SU-DHL-6 (cell line): ENCODE results near the gene MAML3.

Experiments used
- H2AFZ ChIP-seq: fragments of 200-600 bp; sonication (generic); 2 replicates; pipeline ENCODE4 v1.6.1; 2014; ENCODE audit warnings: low read depth, mild to moderate bottlenecking, moderate library complexity, mixed read lengths, antibody characterized with exemption, low read length; ENCODE audit not compliant: severe bottlenecking
- H3F3A ChIP-seq: fragments of 200-600 bp; shearing (Covaris generic); 2 replicates; pipeline ENCODE4 v1.6.0; 2016; ENCODE audit warnings: antibody characterized with exemption, mild to moderate bottlenecking; ENCODE audit not compliant: insufficient read depth
- H3K27ac ChIP-seq: fragments of 200-600 bp; sonication (generic); 2 replicates; pipeline ENCODE4 v1.5.1; 2016; ENCODE audit warnings: low read depth, mild to moderate bottlenecking, low read length, moderate library complexity, mixed read lengths
- H3K27me3 ChIP-seq: fragments of 200-600 bp; sonication (generic), shearing (Covaris generic); 2 replicates; pipeline ENCODE4 v1.6.0; 2014; ENCODE audit warnings: mild to moderate bottlenecking, low read length
- H3K36me3 ChIP-seq: fragments of 200-600 bp; sonication (generic); 2 replicates; pipeline ENCODE4 v1.6.1; 2014; ENCODE audit warnings: mild to moderate bottlenecking, low read length, mixed read lengths
- H3K4me2 ChIP-seq: fragments of 300-600, 200-600 bp; shearing (Covaris generic), sonication (generic); 2 replicates; pipeline ENCODE4 v1.6.0; 2014; ENCODE audit warnings: low read length, low read depth, mild to moderate bottlenecking; ENCODE audit not compliant: poor library complexity, severe bottlenecking
- H3K4me3 ChIP-seq: fragments of 200-600 bp; sonication (generic); 2 replicates; pipeline ENCODE4 v1.5.1; 2014; ENCODE audit warnings: antibody characterized with exemption, low read length, mild to moderate bottlenecking, mixed read lengths; ENCODE audit not compliant: insufficient read depth, poor library complexity, severe bottlenecking
- H3K79me2 ChIP-seq: fragments of 200-600 bp; sonication (generic); 2 replicates; pipeline ENCODE4 v1.6.1; 2014; ENCODE audit warnings: mild to moderate bottlenecking, low read length, moderate library complexity; ENCODE audit not compliant: insufficient read depth
- H3K9ac ChIP-seq: fragments of 200-600 bp; sonication (generic); 2 replicates; pipeline ENCODE4 v1.7.0; 2014; ENCODE audit warnings: mild to moderate bottlenecking, low read length
- H3K9me2 ChIP-seq: fragments of 200-600 bp; sonication (generic); replicated peaks from 2 replicates; pipeline ENCODE4 v1.6.1; 2014; ENCODE audit warnings: low read length; ENCODE audit not compliant: insufficient read depth
- H3K9me3 ChIP-seq: fragments of 200-600 bp; sonication (generic); 2 replicates; pipeline ENCODE4 v1.6.1; 2014; ENCODE audit warnings: low read length, mixed read lengths; ENCODE audit not compliant: insufficient read depth
- H4K20me1 ChIP-seq: fragments of 200-600 bp; sonication (generic); 2 replicates; pipeline ENCODE4 v1.6.1; 2014; ENCODE audit warnings: low read depth, mild to moderate bottlenecking, antibody characterized with exemption, low read length, moderate library complexity, mixed read lengths
- EZH2phosphoT487 ChIP-seq: fragments of 200-600 bp; sonication (generic), shearing (Covaris generic); conservative IDR thresholded peaks from 2 replicates; pipeline ENCODE4 v1.6.1; 2018; ENCODE audit warnings: mild to moderate bottlenecking, antibody characterized with exemption, low read length, moderate library complexity, mixed read lengths
- TF ChIP-seq, protein P1 (sequence below): fragments of 200-600 bp; sonication (generic); IDR thresholded peaks from one replicate; pipeline ENCODE4 v1.5.1; 2017; ENCODE audit warnings: antibody characterized with exemption, mild to moderate bottlenecking, low read length, moderate library complexity; ENCODE audit not compliant: insufficient read depth, poor library complexity, severe bottlenecking

MAML3 gene

DNA sequence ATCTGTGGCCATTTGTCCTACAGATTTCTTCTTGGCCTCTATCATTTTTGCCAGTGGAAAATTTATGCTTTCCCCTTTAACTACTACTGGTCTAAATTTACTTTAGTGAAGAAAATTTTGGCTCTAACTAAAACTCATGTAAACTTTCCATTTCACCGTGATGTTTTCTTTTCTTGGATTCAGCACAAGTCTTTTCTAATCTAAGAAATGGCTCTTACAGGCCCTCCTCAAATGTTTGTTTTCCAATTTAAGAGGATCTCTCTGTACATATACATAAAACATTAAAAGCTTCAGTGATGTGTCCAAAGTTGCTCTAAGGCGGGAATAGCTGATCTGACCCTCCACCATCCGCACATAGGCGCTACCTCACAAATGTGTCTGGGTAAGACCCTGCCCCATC is 68.1 kb downstream of the MAML3 start:
- Histone ChIP-seq H2AFZ (no peak overlapping the region), H3K36me3 (no peaks in the 10 kb centered on the region), H3F3A (no peaks in the 10 kb centered on the region), H3K27me3 (no peaks in the 10 kb centered on the region), H3K79me2 (no peaks in the 10 kb centered on the region), H3K27ac (no peak overlapping the region), H3K9ac (no peak overlapping the region), H3K4me3 (no peak overlapping the region), H3K4me2 (no peak overlapping the region), H3K9me3 (no peaks in the 10 kb centered on the region), H3K9me2 (no peaks in the 10 kb centered on the region), H4K20me1 (no peaks in the 10 kb centered on the region)
- no peak for TF ChIP-seq EZH2phosphoT487
- TF ChIP-seq, protein P1, sequence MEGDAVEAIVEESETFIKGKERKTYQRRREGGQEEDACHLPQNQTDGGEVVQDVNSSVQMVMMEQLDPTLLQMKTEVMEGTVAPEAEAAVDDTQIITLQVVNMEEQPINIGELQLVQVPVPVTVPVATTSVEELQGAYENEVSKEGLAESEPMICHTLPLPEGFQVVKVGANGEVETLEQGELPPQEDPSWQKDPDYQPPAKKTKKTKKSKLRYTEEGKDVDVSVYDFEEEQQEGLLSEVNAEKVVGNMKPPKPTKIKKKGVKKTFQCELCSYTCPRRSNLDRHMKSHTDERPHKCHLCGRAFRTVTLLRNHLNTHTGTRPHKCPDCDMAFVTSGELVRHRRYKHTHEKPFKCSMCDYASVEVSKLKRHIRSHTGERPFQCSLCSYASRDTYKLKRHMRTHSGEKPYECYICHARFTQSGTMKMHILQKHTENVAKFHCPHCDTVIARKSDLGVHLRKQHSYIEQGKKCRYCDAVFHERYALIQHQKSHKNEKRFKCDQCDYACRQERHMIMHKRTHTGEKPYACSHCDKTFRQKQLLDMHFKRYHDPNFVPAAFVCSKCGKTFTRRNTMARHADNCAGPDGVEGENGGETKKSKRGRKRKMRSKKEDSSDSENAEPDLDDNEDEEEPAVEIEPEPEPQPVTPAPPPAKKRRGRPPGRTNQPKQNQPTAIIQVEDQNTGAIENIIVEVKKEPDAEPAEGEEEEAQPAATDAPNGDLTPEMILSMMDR: no peak

DNA sequence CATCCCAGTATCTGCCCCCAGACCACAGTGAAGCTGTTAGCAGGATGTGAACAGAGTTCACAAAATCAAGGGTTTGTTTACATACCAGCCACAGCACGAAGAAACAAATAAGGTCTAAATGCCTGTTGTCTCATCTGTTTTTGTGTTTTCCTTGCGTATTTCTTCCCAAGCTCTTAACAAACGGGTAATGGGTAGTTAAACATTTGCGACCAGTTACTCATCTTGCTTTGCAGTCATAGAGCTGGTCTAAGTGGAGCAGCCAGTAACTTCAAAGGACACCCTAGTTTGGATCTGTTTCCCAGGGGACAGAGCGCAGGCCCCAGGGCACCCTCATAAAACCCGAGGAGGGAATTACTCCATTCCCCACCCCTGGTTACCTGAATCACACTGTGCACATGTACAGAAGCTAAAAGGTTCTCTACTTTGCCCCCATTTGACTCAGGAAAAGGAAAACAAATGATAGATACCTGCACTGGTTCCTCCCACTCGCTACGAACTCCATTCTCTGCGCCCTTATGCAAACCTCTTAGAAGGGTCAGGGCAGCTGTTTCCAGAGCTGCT is 68.8 kb downstream of the MAML3 start:
- no peaks in the 10 kb centered on the region for H3K9me2 ChIP-seq
- H3K36me3 ChIP-seq: no peaks in the 10 kb centered on the region
- H3K9me3 ChIP-seq: no peaks in the 10 kb centered on the region
- TF ChIP-seq, protein P1: no peak
- no peak for TF ChIP-seq EZH2phosphoT487
- no peak overlapping the region for H2AFZ ChIP-seq
- no peak overlapping the region for H3K9ac ChIP-seq
- H3F3A ChIP-seq: no peaks in the 10 kb centered on the region
- no peak overlapping the region for H3K27ac ChIP-seq
- H3K4me2 ChIP-seq: no peak overlapping the region
- H3K79me2 ChIP-seq: no peaks in the 10 kb centered on the region
- no peaks in the 10 kb centered on the region for H4K20me1 ChIP-seq
- H3K4me3 ChIP-seq: no peak overlapping the region
- H3K27me3 ChIP-seq: no peaks in the 10 kb centered on the region

DNA sequence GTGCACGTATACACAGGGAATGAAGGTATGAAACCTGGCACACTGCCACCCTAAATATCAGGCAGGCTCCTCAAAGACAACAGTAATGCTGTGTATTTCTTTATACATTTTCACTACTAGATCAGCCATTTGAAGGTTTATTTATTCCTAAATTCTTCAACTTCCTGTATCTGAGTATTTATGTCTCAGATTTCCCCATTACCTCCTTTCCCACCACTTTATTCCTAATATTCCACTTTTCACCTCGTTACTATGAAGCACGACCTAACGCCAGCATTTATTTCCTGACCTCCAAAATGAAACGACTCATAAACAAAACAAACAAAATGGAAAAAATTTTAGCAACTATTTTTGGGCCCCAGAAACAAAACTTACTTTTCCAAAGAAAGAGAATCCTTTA is 69.6 kb downstream of the MAML3 start:
- TF ChIP-seq EZH2phosphoT487: no peak
- TF ChIP-seq, protein P1: no peak
- Histone ChIP-seq H4K20me1 (no peaks in the 10 kb centered on the region), H3K9me3 (no peaks in the 10 kb centered on the region), H3K79me2 (no peaks in the 10 kb centered on the region), H3K9ac (no peak overlapping the region), H3K36me3 (no peaks in the 10 kb centered on the region), H3K27ac (no peak overlapping the region), H3K4me2 (no peak overlapping the region), H3K27me3 (no peaks in the 10 kb centered on the region), H2AFZ (no peak overlapping the region), H3K9me2 (no peaks in the 10 kb centered on the region), H3F3A (no peaks in the 10 kb centered on the region), H3K4me3 (no peak overlapping the region)
